SK-N-SH (cell line): ENCODE results near the gene PPP3R1. TPM values are rescaled to one million over a fixed set of nuclear protein-coding genes. Genes with fewer than 3 reads are reported as not detected.

Experiments used
- CTCF ChIA-PET: fragments of 300-600, 350-600 bp; formaldehyde crosslinking; extraction: SDS; loops from one replicate; lab custom pipeline; 2021; lab: Yijun Ruan, JAX
- POLR2A ChIA-PET: fragments of 350-600 bp; sonication (Branson Sonifier 250); formaldehyde crosslinking; extraction: SDS; loops from one replicate; lab custom pipeline; 2020; ENCODE audit warnings: antibody characterized with exemption, inconsistent platforms; lab: Yijun Ruan, JAX
- DNase-seq: peaks from one replicate; pipeline ENCODE4 v3.0.0; 2012
- H2AFZ ChIP-seq: fragments of 200-600 bp; sonication (generic); 2 replicates; pipeline ENCODE4 v1.8.1; 2016; ENCODE audit warnings: antibody characterized with exemption, mild to moderate bottlenecking, low read depth
- H3F3A ChIP-seq: fragments of 200-600 bp; sonication (generic); replicated peaks from 2 replicates; pipeline ENCODE3; 2016; ENCODE audit warnings: antibody characterized with exemption, mild to moderate bottlenecking; ENCODE audit not compliant: insufficient read depth
- H3K27ac ChIP-seq, 2 experiments: fragments of 200-500 bp in 1 of 2; fragments of 200-600 bp in 1 of 2; sonication (Bioruptor generic) in 1 of 2; sonication (generic), shearing (Covaris generic) in 1 of 2; 2 replicates each; pipeline versions ENCODE4 v1.5.1 to v1.6.1; 2014 to 2016; ENCODE audit warnings: low read depth in 2 of 2, inconsistent platforms in 1 of 2, low read length in 1 of 2, mild to moderate bottlenecking in 1 of 2, mixed read lengths in 1 of 2
- H3K27me3 ChIP-seq: fragments of 200-600 bp; sonication (generic), shearing (Covaris generic); 2 replicates; pipeline ENCODE4 v1.6.1; 2016; ENCODE audit warnings: mixed run types; ENCODE audit not compliant: insufficient read depth
- H3K36me3 ChIP-seq, 2 experiments: fragments of 200-500 bp in 1 of 2; fragments of 200-600 bp in 1 of 2; sonication (Bioruptor generic) in 1 of 2; sonication (generic) in 1 of 2; replicated peaks in 1 of 2; 2 replicates each; pipeline versions ENCODE3 to v1.5.1; 2014 to 2016; ENCODE audit warnings: low read length in 1 of 2, mild to moderate bottlenecking in 1 of 2; ENCODE audit not compliant: insufficient read depth in 2 of 2, control insufficient read depth in 1 of 2
- H3K4me1 ChIP-seq, 2 experiments: fragments of 200-500 bp in 1 of 2; fragments of 200-600 bp in 1 of 2; sonication (Bioruptor generic) in 1 of 2; sonication (generic), shearing (Covaris generic) in 1 of 2; 2 replicates each; pipeline versions ENCODE4 v1.5.1 to v1.6.1; 2014 to 2016; ENCODE audit warnings: low read depth in 1 of 2, low read length in 1 of 2, mixed run types in 1 of 2; ENCODE audit not compliant: insufficient read depth in 2 of 2, control insufficient read depth in 1 of 2
- H3K4me2 ChIP-seq: fragments of 200-600 bp; sonication (generic), shearing (Covaris generic); 2 replicates; pipeline ENCODE4 v1.6.1; 2017; ENCODE audit warnings: mixed run types
- H3K4me3 ChIP-seq, 2 experiments: fragments of 200-500 bp in 1 of 2; fragments of 200-600 bp in 1 of 2; sonication (Bioruptor generic) in 1 of 2; sonication (generic), shearing (Covaris generic) in 1 of 2; 2 replicates each; pipeline versions ENCODE4 v1.5.1 to v1.8.1; 2014 to 2016; ENCODE audit warnings: low read depth in 2 of 2, inconsistent platforms in 1 of 2, low read length in 1 of 2, mild to moderate bottlenecking in 1 of 2, mixed read lengths in 1 of 2, moderate library complexity in 1 of 2
- H3K79me2 ChIP-seq: fragments of 200-600 bp; sonication (generic); 2 replicates; pipeline ENCODE4 v1.8.1; 2017; ENCODE audit warnings: mild to moderate bottlenecking; ENCODE audit not compliant: insufficient read depth
- H3K9ac ChIP-seq: fragments of 200-600 bp; sonication (generic); 2 replicates; pipeline ENCODE4 v1.6.1; 2017; ENCODE audit warnings: mixed run types
- H3K9me2 ChIP-seq: fragments of 200-600 bp; sonication (generic); 2 replicates; pipeline ENCODE4 v1.6.1; 2017; ENCODE audit warnings: mixed run types
- H3K9me3 ChIP-seq: fragments of 200-600 bp; sonication (generic); 2 replicates; pipeline ENCODE4 v1.6.1; 2017; ENCODE audit warnings: mixed run types, mild to moderate bottlenecking, moderate library complexity
- H4K20me1 ChIP-seq: fragments of 200-600 bp; sonication (generic); 2 replicates; pipeline ENCODE4 v1.6.1; 2017; ENCODE audit warnings: mild to moderate bottlenecking, mixed run types; ENCODE audit not compliant: insufficient read depth
- CTCF ChIP-seq: fragments of 200-600 bp; sonication (generic); IDR thresholded peaks from 2 replicates; pipeline ENCODE4 v1.6.1; 2017; ENCODE audit warnings: antibody characterized with exemption, mild to moderate bottlenecking, moderate library complexity
- EZH2phosphoT487 ChIP-seq: fragments of 200-600 bp; sonication (generic); IDR thresholded peaks from 2 replicates; pipeline ENCODE4 v1.6.1; 2017; ENCODE audit warnings: low read depth, mixed run types, mild to moderate bottlenecking, antibody characterized with exemption, moderate library complexity, borderline replicate concordance
- FOXM1 ChIP-seq: IDR thresholded peaks from 2 replicates; pipeline ENCODE4 v1.4.0; 2012; ENCODE audit warnings: low read depth, mild to moderate bottlenecking
- GABPA ChIP-seq: IDR thresholded peaks from 2 replicates; pipeline ENCODE4 v1.4.0; 2012; ENCODE audit warnings: low read depth, mild to moderate bottlenecking
- IRF3 ChIP-seq: fragments of 150-350 bp; IDR thresholded peaks from 2 replicates; pipeline ENCODE4 v1.6.1; 2016; ENCODE audit warnings: mild to moderate bottlenecking, low read depth, low read length
- MXI1 ChIP-seq: IDR thresholded peaks from 2 replicates; pipeline ENCODE4 v1.6.1; 2012; ENCODE audit warnings: mild to moderate bottlenecking, low read depth, low read length, improper control_type of control experiment
- NFIC ChIP-seq: IDR thresholded peaks from 2 replicates; pipeline ENCODE4 v1.4.0; 2012; ENCODE audit warnings: borderline replicate concordance
- NRF1 ChIP-seq: IDR thresholded peaks from 2 replicates; pipeline ENCODE4 v1.6.1; 2012; ENCODE audit warnings: low read depth, mild to moderate bottlenecking, low read length
- PBX3 ChIP-seq: IDR thresholded peaks from 2 replicates; pipeline ENCODE4; 2012
- RAD21 ChIP-seq: IDR thresholded peaks from 2 replicates; pipeline ENCODE4 v1.6.1; 2012; ENCODE audit warnings: mild to moderate bottlenecking, low read length
- RCOR1 ChIP-seq: fragments of 150-350 bp; IDR thresholded peaks from 2 replicates; pipeline ENCODE4 v1.6.1; 2017; ENCODE audit warnings: antibody characterized with exemption, low read length
- RFX5 ChIP-seq: IDR thresholded peaks from 2 replicates; pipeline ENCODE4 v1.6.1; 2012; ENCODE audit warnings: mild to moderate bottlenecking, improper control_type of control experiment, low read length
- RXRA ChIP-seq: IDR thresholded peaks from 2 replicates; pipeline ENCODE4 v1.4.0; 2012; ENCODE audit warnings: low read depth, mild to moderate bottlenecking, borderline replicate concordance
- SIN3A ChIP-seq: IDR thresholded peaks from 2 replicates; pipeline ENCODE4 v1.6.1; 2012; ENCODE audit warnings: low read depth, mild to moderate bottlenecking, low read length, moderate library complexity, borderline replicate concordance
- TAF1 ChIP-seq: IDR thresholded peaks from 2 replicates; pipeline ENCODE4 v1.6.1; 2012; ENCODE audit warnings: low read depth, mild to moderate bottlenecking, low read length, moderate library complexity, borderline replicate concordance
- TCF12 ChIP-seq: IDR thresholded peaks from 2 replicates; pipeline ENCODE4 v1.4.0; 2012
- TEAD4 ChIP-seq: IDR thresholded peaks from 2 replicates; pipeline ENCODE4 v1.4.0; 2012; ENCODE audit warnings: mild to moderate bottlenecking, borderline replicate concordance; ENCODE audit not compliant: insufficient read depth
- USF2 ChIP-seq: fragments of 150-350 bp; IDR thresholded peaks from 2 replicates; pipeline ENCODE4 v1.6.1; 2017; ENCODE audit warnings: antibody characterized with exemption, low read length, low read depth, borderline replicate concordance
- YY1 ChIP-seq: IDR thresholded peaks from 2 replicates; pipeline ENCODE4 v1.4.0; 2012; ENCODE audit warnings: low read depth, mild to moderate bottlenecking
- ZBTB33 ChIP-seq: IDR thresholded peaks from 2 replicates; pipeline ENCODE4 v1.4.0; 2012; ENCODE audit warnings: low read depth, borderline replicate concordance
- WGBS: methylation state at CpG from one replicate; pipeline ENCODE4 v1.1.6; 2017; ENCODE audit warnings: low lambda C conversion rate; 5-methylcytosine and 5-hydroxymethylcytosine counted together
- polyA plus RNA-seq, 3 experiments: library from polyadenylated mRNA; depleted of rRNA; stranded (reverse); fragments of >200 nt; gene quantifications; 2 replicates each; pipeline ENCODE4 v1.2.3, GENCODE V29; 2012

Gene PPP3R1
- polyA plus RNA-seq, 1 of the 3 experiments (the other 2 are of a cell fraction) = 12.0 TPM

GRCh38 chr2:68190991-68191731 is 61.2 kb downstream of the PPP3R1 start:
- POLR2A ChIA-PET = no interaction called here
- no peak for TF ChIP-seq IRF3
- TF ChIP-seq MXI1 = no peak
- TF ChIP-seq PBX3 = no peak
- TF ChIP-seq GABPA = no peak
- no peak for TF ChIP-seq RXRA
- no peak for TF ChIP-seq RAD21
- TF ChIP-seq USF2 = no peak
- no peak for TF ChIP-seq TAF1
- no peak for TF ChIP-seq YY1
- no peak for TF ChIP-seq SIN3A
- TF ChIP-seq NFIC = no peak
- TF ChIP-seq RFX5 = no peak
- TF ChIP-seq FOXM1 = no peak
- TF ChIP-seq TEAD4 = no peak
- no peak for TF ChIP-seq CTCF
- TF ChIP-seq RCOR1 = no peak
- no peak for TF ChIP-seq TCF12
- TF ChIP-seq EZH2phosphoT487 = no peak
- no peak for TF ChIP-seq NRF1
- TF ChIP-seq ZBTB33 = no peak
- no peak overlapping the region; a peak in 1 of 4 replicates for H3K27ac ChIP-seq
- H2AFZ ChIP-seq = no peak overlapping the region
- H3K4me1 ChIP-seq = peaks cover 2 to 15% of the 10 kb centered on the region in 2 experiments; a peak in 2 of 4 replicates
- H3K36me3 ChIP-seq = peaks cover 11 to 16% of the 10 kb centered on the region in 2 experiments
- DNase-seq = no peak
- peaks cover 99% of the 10 kb centered on the region for H3K79me2 ChIP-seq
- no peaks in the 10 kb centered on the region for H3K9me3 ChIP-seq
- no peaks in the 10 kb centered on the region for H3K27me3 ChIP-seq
- no peaks in the 10 kb centered on the region for H3K9me2 ChIP-seq
- H3K9ac ChIP-seq = no peak overlapping the region
- 73% methylated on average over 3 of the region's 3 CpGs for WGBS
- no peak overlapping the region for H3K4me2 ChIP-seq
- H3F3A ChIP-seq = peaks cover 18% of the 10 kb centered on the region
- H3K4me3 ChIP-seq = no peak overlapping the region
- CTCF ChIA-PET = interaction anchor here (0.8 kb wide), 1 partner anchor 93 kb away, joined by 3 read pairs; no protein-coding TSS in a partner anchor
- H4K20me1 ChIP-seq = peaks cover 52% of the 10 kb centered on the region
